Measurements from ENCODE around the gene WIPF3.

Gene WIPF3

GRCh38 chr7:29924684-29925083 lies 118.4 kb downstream of the WIPF3 start:
- DNase-seq = no peak
- no peak overlapping the region for H3K27ac Mint-ChIP-seq
- H3K4me1 Mint-ChIP-seq (ENCODE audit: low read depth in 2 of 2) = no peaks in the 10 kb centered on the region

DNA sequence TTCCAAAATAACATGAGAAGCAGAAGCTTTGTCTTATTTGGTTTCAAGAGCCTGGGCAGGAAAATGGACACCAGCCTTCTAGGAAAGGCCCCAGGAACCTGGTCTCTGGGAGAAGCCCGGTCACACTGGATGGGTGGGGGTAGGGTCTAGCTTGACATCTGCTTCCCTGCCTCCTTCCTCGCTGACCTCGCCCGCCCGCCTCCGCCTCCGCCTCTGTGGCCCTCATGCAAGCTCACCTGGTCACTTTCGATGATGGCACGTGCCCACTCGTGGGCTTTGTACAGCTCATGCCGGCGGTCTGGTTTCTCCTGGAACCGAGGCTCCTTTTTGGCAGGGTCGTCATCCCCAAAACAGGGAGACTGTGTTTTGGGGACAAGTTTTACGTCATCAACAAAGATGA lies 119.9 kb downstream of the WIPF3 start:
- H3K4me1 Mint-ChIP-seq (ENCODE audit: low read depth in 2 of 2) = no peaks in the 10 kb centered on the region
- H3K4me3 Mint-ChIP-seq = no peak overlapping the region
- ATAC-seq (replicated peaks) (no peak), DNase-seq (no peak)
- peaks cover 9% of the 10 kb centered on the region for H3K36me3 Mint-ChIP-seq (ENCODE audit: insufficient read depth)
- H3K9me3 Mint-ChIP-seq = no peaks in the 10 kb centered on the region
- no peak overlapping the region for H3K27ac Mint-ChIP-seq
- peaks cover 14 to 60% of the 10 kb centered on the region in 2 donors for H3K27me3 Mint-ChIP-seq

More at GRCh38 chr7:29924684-29925083, 118.4 kb downstream of the WIPF3 start:
- Mint-ChIP-seq H3K9me3 (no peaks in the 10 kb centered on the region), H3K4me3 (no peak overlapping the region), H3K27me3 (peaks cover 6 to 55% of the 10 kb centered on the region in 2 donors), H3K36me3 (ENCODE audit: insufficient read depth) (peaks cover 8% of the 10 kb centered on the region)
- no peak for ATAC-seq (replicated peaks)

DNA sequence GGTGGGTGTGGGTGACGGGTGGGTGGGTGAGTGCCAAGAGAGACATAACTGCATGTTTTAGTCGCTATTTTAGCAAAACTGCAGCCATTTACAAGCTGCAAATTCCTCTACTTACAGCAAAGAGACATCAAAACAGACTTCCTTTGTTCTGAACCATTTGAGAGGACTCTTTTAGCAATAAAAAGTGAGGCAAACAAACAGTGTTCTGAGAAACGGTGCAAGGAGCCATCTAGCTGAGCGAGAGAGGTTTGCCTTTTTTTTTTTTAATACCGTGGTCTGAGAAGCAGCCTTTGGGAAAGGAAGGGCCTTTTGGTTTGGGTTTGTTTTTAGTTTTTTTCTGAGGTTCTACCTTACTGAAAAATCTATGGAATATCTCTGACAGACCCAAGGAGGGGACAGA lies 120.4 kb downstream of the WIPF3 start:
- H3K4me1 Mint-ChIP-seq (ENCODE audit: low read depth in 2 of 2) = no peaks in the 10 kb centered on the region
- no peak for ATAC-seq (replicated peaks)
- H3K27me3 Mint-ChIP-seq = peaks cover 17 to 61% of the 10 kb centered on the region in 2 donors
- H3K36me3 Mint-ChIP-seq (ENCODE audit: insufficient read depth) = peaks cover 11% of the 10 kb centered on the region
- no peaks in the 10 kb centered on the region for H3K9me3 Mint-ChIP-seq
- no peak overlapping the region for H3K4me3 Mint-ChIP-seq
- no peak overlapping the region for H3K27ac Mint-ChIP-seq
- DNase-seq = no peak

DNA sequence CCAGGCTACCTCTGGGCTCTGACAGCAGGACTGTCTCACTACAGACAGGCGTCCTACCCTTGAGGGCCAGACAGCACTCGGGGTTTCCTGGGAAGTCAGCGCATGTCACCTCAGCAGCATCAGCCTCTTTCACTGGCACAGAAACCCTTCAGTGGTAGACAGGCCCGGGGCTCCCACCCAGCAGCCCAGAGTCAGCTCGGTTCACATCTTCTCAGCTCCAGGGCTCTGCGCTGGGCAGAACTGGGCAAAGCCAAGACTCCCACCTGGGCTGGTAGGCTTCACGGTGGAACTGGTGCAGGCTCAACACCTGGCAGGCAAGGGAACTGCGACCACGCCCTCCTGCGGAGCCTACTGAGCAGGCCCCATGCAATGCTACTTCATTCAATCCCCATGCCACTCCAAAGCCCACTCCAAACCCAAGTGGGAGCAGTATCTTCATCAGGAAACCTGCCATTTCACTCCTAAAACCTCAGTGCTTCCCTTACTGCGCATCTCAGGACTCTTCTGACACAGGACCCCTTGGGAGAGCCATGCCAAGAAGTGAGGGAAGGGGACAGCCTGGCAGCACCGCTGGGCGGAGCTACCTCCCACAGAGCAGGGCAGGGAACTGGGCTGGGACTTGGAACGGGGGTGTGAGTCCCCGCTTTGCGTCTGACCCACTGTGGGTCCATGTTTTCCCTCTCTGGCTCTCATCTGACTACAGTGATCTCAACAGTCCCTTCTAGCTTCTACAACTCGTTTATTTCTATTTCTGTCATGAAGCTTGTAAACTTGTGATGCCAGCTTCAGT lies 122.9 kb downstream of the WIPF3 start:
- no peak overlapping the region for H3K4me3 Mint-ChIP-seq
- H3K9me3 Mint-ChIP-seq = no peaks in the 10 kb centered on the region
- no peak for ATAC-seq (replicated peaks)
- DNase-seq = no peak
- no peak overlapping the region for H3K27ac Mint-ChIP-seq
- no peaks in the 10 kb centered on the region for H3K4me1 Mint-ChIP-seq (ENCODE audit: low read depth in 2 of 2)
- peaks cover 20 to 53% of the 10 kb centered on the region in 2 donors for H3K27me3 Mint-ChIP-seq
- H3K36me3 Mint-ChIP-seq (ENCODE audit: insufficient read depth) = peaks cover 11% of the 10 kb centered on the region

- Mint-ChIP-seq H3K9me3 (no peaks in the 10 kb centered on the region), H3K27me3 (peaks cover 21 to 22% of the 10 kb centered on the region in 2 donors), H3K4me3 (no peak overlapping the region), H3K36me3 (ENCODE audit: insufficient read depth) (peaks cover 17% of the 10 kb centered on the region), H3K27ac (no peak overlapping the region), H3K4me1 (ENCODE audit: low read depth in 2 of 2) (no peaks in the 10 kb centered on the region)
- DNase-seq (no peak), ATAC-seq (replicated peaks) (no peak)
These were observed 128.8 kb downstream of the WIPF3 start for GRCh38 chr7:29935111-29935510.

DNA sequence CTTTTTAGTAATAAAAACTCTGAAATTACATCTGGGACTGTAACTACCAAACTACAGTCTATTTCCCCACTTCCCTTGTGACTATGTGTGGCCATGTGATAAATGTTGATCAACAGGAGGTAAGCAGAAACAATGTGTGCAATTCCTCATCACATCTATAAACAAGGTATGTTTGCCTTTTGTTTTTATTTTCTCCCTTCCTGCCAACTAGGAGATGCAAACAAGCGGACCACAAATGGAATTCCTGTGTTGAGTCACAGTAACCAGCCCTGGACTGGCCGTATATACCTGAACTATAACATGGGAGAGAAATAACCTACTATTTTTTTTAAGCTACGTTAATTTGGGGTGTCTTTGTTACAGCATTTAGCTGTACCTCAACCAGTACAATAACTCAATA lies 130.8 kb downstream of the WIPF3 start:
- Mint-ChIP-seq H3K4me1 (ENCODE audit: low read depth in 2 of 2) (no peaks in the 10 kb centered on the region), H3K27me3 (peaks cover 5 to 10% of the 10 kb centered on the region in 2 donors), H3K36me3 (ENCODE audit: insufficient read depth) (peaks cover 13% of the 10 kb centered on the region), H3K27ac (no peak overlapping the region), H3K4me3 (no peak overlapping the region), H3K9me3 (no peaks in the 10 kb centered on the region)
- no peak for ATAC-seq (replicated peaks)
- no peak for DNase-seq

DNA sequence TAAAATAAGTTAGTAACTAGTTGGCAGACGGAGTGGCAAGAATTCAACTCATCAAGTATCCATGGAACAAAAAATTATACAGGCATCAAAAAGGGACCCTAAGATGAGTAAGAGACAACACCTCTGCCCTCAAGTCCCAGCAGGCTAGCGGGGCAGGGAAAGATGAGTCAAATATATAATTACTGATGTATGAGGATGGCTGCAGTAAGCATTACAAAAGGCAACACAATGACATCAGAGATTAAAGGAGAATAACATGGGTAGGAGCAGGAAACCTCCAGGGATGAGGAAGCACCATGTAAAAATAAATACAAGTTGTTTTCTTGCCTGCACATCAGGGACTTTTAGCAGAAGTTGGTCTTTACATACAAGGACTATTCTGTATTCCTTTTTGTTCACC lies 133.9 kb downstream of the WIPF3 start:
- no peak overlapping the region for H3K27ac Mint-ChIP-seq
- H3K4me3 Mint-ChIP-seq = no peak overlapping the region
- no peaks in the 10 kb centered on the region for H3K4me1 Mint-ChIP-seq (ENCODE audit: low read depth in 2 of 2)
- peaks cover 14 to 17% of the 10 kb centered on the region in 2 donors for H3K27me3 Mint-ChIP-seq
- DNase-seq (no peak), ATAC-seq (replicated peaks) (no peak)
- H3K9me3 Mint-ChIP-seq = no peaks in the 10 kb centered on the region
- peaks cover 11% of the 10 kb centered on the region for H3K36me3 Mint-ChIP-seq (ENCODE audit: insufficient read depth)

GRCh38 chr7:29945259-29945809 lies 139.0 kb downstream of the WIPF3 start:
- Mint-ChIP-seq H3K9me3 (no peaks in the 10 kb centered on the region), H3K4me3 (no peak overlapping the region), H3K4me1 (ENCODE audit: low read depth in 2 of 2) (no peaks in the 10 kb centered on the region), H3K27ac (no peak overlapping the region), H3K27me3 (peaks cover 14 to 27% of the 10 kb centered on the region in 2 donors), H3K36me3 (ENCODE audit: insufficient read depth) (peaks cover 7% of the 10 kb centered on the region)
- DNase-seq = no peak
- ATAC-seq (replicated peaks) = no peak

- ATAC-seq (replicated peaks) (no peak), DNase-seq (no peak)
- Mint-ChIP-seq H3K4me3 (no peak overlapping the region), H3K27ac (no peak overlapping the region), H3K4me1 (ENCODE audit: low read depth in 2 of 2) (peaks cover 0 to 1% of the 10 kb centered on the region in 2 donors), H3K27me3 (peaks cover 23 to 33% of the 10 kb centered on the region in 2 donors), H3K36me3 (ENCODE audit: insufficient read depth) (peaks cover 3% of the 10 kb centered on the region), H3K9me3 (peaks cover 0 to 2% of the 10 kb centered on the region in 2 donors)
These were observed 140.3 kb downstream of the WIPF3 start for GRCh38 chr7:29946428-29947186.

- H3K27me3 Mint-ChIP-seq = peaks cover 15 to 26% of the 10 kb centered on the region in 2 donors
- H3K9me3 Mint-ChIP-seq = peaks cover 0 to 2% of the 10 kb centered on the region in 2 donors
- DNase-seq = no peak
- H3K27ac Mint-ChIP-seq = no peak overlapping the region
- ATAC-seq (replicated peaks) = no peak
- H3K4me1 Mint-ChIP-seq (ENCODE audit: low read depth in 2 of 2) = peaks cover 0 to 1% of the 10 kb centered on the region in 2 donors
- H3K36me3 Mint-ChIP-seq (ENCODE audit: insufficient read depth) = peaks cover 8% of the 10 kb centered on the region
- H3K4me3 Mint-ChIP-seq = no peak overlapping the region
These were observed 142.3 kb downstream of the WIPF3 start for GRCh38 chr7:29948587-29948986.

- H3K4me1 Mint-ChIP-seq (ENCODE audit: low read depth in 2 of 2) = peaks cover 0 to 1% of the 10 kb centered on the region in 2 donors
- H3K27me3 Mint-ChIP-seq = peaks cover 10 to 13% of the 10 kb centered on the region in 2 donors
- no peak overlapping the region for H3K4me3 Mint-ChIP-seq
- ATAC-seq (replicated peaks) = no peak
- no peak for DNase-seq
- no peak overlapping the region for H3K27ac Mint-ChIP-seq
- H3K36me3 Mint-ChIP-seq (ENCODE audit: insufficient read depth) = peaks cover 11% of the 10 kb centered on the region
- peaks cover 0 to 2% of the 10 kb centered on the region in 2 donors for H3K9me3 Mint-ChIP-seq
These were observed 144.2 kb downstream of the WIPF3 start for GRCh38 chr7:29950480-29950879.

DNA sequence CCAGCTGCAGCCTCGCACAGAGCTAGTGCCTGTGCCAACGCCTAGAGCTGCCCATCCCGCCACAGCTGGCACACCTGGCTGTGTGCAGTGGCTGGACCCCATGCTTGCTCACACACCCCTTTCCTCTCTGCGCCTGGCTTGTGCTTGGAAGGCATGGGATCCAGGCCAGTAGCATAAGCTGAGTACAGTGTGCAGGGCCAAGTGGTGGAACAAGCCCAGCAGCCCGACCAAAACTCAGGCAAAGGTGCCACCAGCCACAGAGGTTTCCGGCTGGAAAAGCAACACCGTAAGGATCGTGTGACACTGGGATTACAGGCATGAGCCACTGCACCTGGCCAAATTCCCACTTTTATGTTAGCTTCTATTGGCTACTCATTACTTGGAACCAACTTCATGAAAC lies 144.9 kb downstream of the WIPF3 start:
- ATAC-seq (replicated peaks) = no peak

GRCh38 chr7:29953726-29954347 lies 147.5 kb downstream of the WIPF3 start:
- Mint-ChIP-seq H3K4me1 (ENCODE audit: low read depth in 2 of 2) (peaks cover 8 to 15% of the 10 kb centered on the region in 2 donors), H3K36me3 (ENCODE audit: insufficient read depth) (peaks cover 11% of the 10 kb centered on the region), H3K27ac (peak overlapping the region in 1 of 2 donors; percentile 42)

More for the DNA sequence above, 144.9 kb downstream of the WIPF3 start:
- Mint-ChIP-seq H3K9me3 (peaks cover 0 to 2% of the 10 kb centered on the region in 2 donors), H3K27ac (no peak overlapping the region), H3K27me3 (peaks cover 10 to 12% of the 10 kb centered on the region in 2 donors), H3K4me3 (no peak overlapping the region), H3K36me3 (ENCODE audit: insufficient read depth) (peaks cover 11% of the 10 kb centered on the region), H3K4me1 (ENCODE audit: low read depth in 2 of 2) (peaks cover 5 to 8% of the 10 kb centered on the region in 2 donors)
- DNase-seq = no peak

More at GRCh38 chr7:29953726-29954347, 147.5 kb downstream of the WIPF3 start:
- Mint-ChIP-seq H3K4me3 (no peak overlapping the region), H3K9me3 (peaks cover 0 to 2% of the 10 kb centered on the region in 2 donors), H3K27me3 (peaks cover 15 to 17% of the 10 kb centered on the region in 2 donors)
- no peak for DNase-seq
- ATAC-seq (replicated peaks) = no peak

Measured in effector memory CD8-positive, alpha-beta T cell (primary cell).